Neural cell (in vitro differentiated cells): ENCODE data around the gene FPR1. TPM values are rescaled to one million over a fixed set of nuclear protein-coding genes. Genes with fewer than 3 reads are reported as not detected.
"Not testable (repeated sequence)": the region's sequence is repeated elsewhere in the genome, so short reads cannot be mapped to it uniquely, and the experiment has no call there.

ENCODE experiments used
- H2AFZ ChIP-seq: fragments of 200-600, 300-800 bp; sonication (generic), shearing (Covaris generic); 2 replicates; pipeline ENCODE4 v1.6.0; 2014; ENCODE audit warnings: low read depth, mild to moderate bottlenecking, antibody characterized with exemption, low read length, moderate library complexity
- H3F3A ChIP-seq: fragments of 200-600 bp; shearing (Covaris generic); 2 replicates; pipeline ENCODE4 v1.6.1; 2016; ENCODE audit warnings: mild to moderate bottlenecking, moderate library complexity, mixed read lengths, antibody characterized with exemption, low read length; ENCODE audit not compliant: insufficient read depth, poor library complexity, severe bottlenecking
- H3K27ac ChIP-seq: fragments of 200-600, 300-800 bp; sonication (generic), shearing (Covaris generic); 2 replicates; pipeline ENCODE4 v1.5.1; 2014; ENCODE audit warnings: mild to moderate bottlenecking, low read length, moderate library complexity
- H3K27me3 ChIP-seq: fragments of 300-800, 200-600 bp; sonication (generic), shearing (Covaris generic); 2 replicates; pipeline ENCODE4 v1.6.0; 2014; ENCODE audit warnings: mild to moderate bottlenecking, low read depth, low read length, moderate library complexity; ENCODE audit not compliant: insufficient read depth
- H3K36me3 ChIP-seq: fragments of 300-800, 200-600 bp; sonication (generic), shearing (Covaris generic); 2 replicates; pipeline ENCODE4 v1.5.1; 2014; ENCODE audit warnings: mild to moderate bottlenecking, antibody characterized with exemption, low read length, moderate library complexity; ENCODE audit not compliant: insufficient read depth
- H3K4me2 ChIP-seq: fragments of 300-800, 200-600 bp; sonication (generic), shearing (Covaris generic); 2 replicates; pipeline ENCODE4 v1.6.0; 2014; ENCODE audit warnings: mild to moderate bottlenecking, low read length
- H3K4me3 ChIP-seq: fragments of 300-800, 200-600 bp; sonication (generic), shearing (Covaris generic); 2 replicates; pipeline ENCODE4 v1.5.1; 2014; ENCODE audit warnings: mild to moderate bottlenecking, low read length, moderate library complexity
- H3K79me2 ChIP-seq: fragments of 200-600 bp; shearing (Covaris generic); replicated peaks from 2 replicates; pipeline ENCODE4 v1.6.0; 2014; ENCODE audit warnings: mild to moderate bottlenecking, low read length, moderate library complexity; ENCODE audit not compliant: insufficient read depth
- H3K9ac ChIP-seq: fragments of 300-800, 200-600 bp; sonication (generic), shearing (Covaris generic); 2 replicates; pipeline ENCODE4 v1.6.1; 2016; ENCODE audit warnings: mild to moderate bottlenecking, low read length, mixed read lengths
- H3K9me2 ChIP-seq: fragments of 200-600 bp; shearing (Covaris generic); 2 replicates; pipeline ENCODE4 v1.6.1; 2016; ENCODE audit warnings: mild to moderate bottlenecking, low read length, mixed read lengths; ENCODE audit not compliant: insufficient read depth
- H3K9me3 ChIP-seq: fragments of 200-600, 300-800 bp; sonication (generic), shearing (Covaris generic); 2 replicates; pipeline ENCODE4 v1.6.1; 2016; ENCODE audit warnings: mild to moderate bottlenecking, mixed run types, low read length, moderate library complexity, mixed read lengths
- H4K20me1 ChIP-seq: fragments of 200-600 bp; shearing (Covaris generic); 2 replicates; pipeline ENCODE4 v1.6.1; 2016; ENCODE audit warnings: mild to moderate bottlenecking, mixed run types; ENCODE audit not compliant: insufficient read depth
- EP300 ChIP-seq: fragments of 450-650 bp; conservative IDR thresholded peaks from 2 replicates; pipeline ENCODE4 v1.6.1; 2014; ENCODE audit warnings: antibody characterized with exemption, mild to moderate bottlenecking, moderate library complexity; ENCODE audit not compliant: poor library complexity, severe bottlenecking
- EZH2 ChIP-seq: fragments of 200-600, 300-800 bp; shearing (Covaris generic), sonication (generic); IDR thresholded peaks from 2 replicates; pipeline ENCODE4 v1.6.1; 2014; ENCODE audit warnings: antibody characterized with exemption, low read length, borderline replicate concordance, mild to moderate bottlenecking; ENCODE audit not compliant: insufficient read depth, poor library complexity, severe bottlenecking
- MXI1 ChIP-seq: fragments of 450-650 bp; conservative IDR thresholded peaks from 2 replicates; pipeline ENCODE4 v1.6.1; 2014; ENCODE audit warnings: antibody characterized with exemption, mild to moderate bottlenecking; ENCODE audit not compliant: poor library complexity, severe bottlenecking
- POLR2AphosphoS5 ChIP-seq: IDR thresholded peaks from 2 replicates; pipeline ENCODE4 v1.6.1; 2012
- RAD21 ChIP-seq: fragments of 450-650 bp; conservative IDR thresholded peaks from 2 replicates; pipeline ENCODE4 v1.6.1; 2014; ENCODE audit warnings: antibody characterized with exemption, mild to moderate bottlenecking, moderate library complexity
- SMC3 ChIP-seq: fragments of 450-650 bp; conservative IDR thresholded peaks from 2 replicates; pipeline ENCODE4 v1.6.1; 2014; ENCODE audit warnings: antibody characterized with exemption, mild to moderate bottlenecking, moderate library complexity; ENCODE audit not compliant: poor library complexity
- TAF1 ChIP-seq: IDR thresholded peaks from 2 replicates; pipeline ENCODE4 v1.6.1; 2012; ENCODE audit warnings: low read depth
- polyA plus RNA-seq: library from polyadenylated mRNA; depleted of rRNA; stranded (reverse); fragments of >200 nt; gene quantifications from 2 replicates; pipeline ENCODE4 v1.2.3, GENCODE V29; 2014
- TF ChIP-seq, protein P1 (sequence below): IDR thresholded peaks from 2 replicates; pipeline ENCODE4 v1.6.1; 2012; ENCODE audit warnings: borderline replicate concordance
- TF ChIP-seq, protein P2 (sequence below): fragments of 450-650 bp; IDR thresholded peaks from 2 replicates; pipeline ENCODE4 v1.5.1; 2014; ENCODE audit warnings: antibody characterized with exemption, mild to moderate bottlenecking, moderate library complexity; ENCODE audit not compliant: poor library complexity, severe bottlenecking

Gene FPR1
- polyA plus RNA-seq, 1 donor from 2014 or later: not detected

GRCh38 chr19:51740356-51740755 is 11.3 kb downstream of the FPR1 start:
- Histone ChIP-seq H3K4me3 (no peak overlapping the region), H2AFZ (no peak overlapping the region), H3K27ac (no peak overlapping the region), H4K20me1 (no peaks in the 10 kb centered on the region), H3F3A (no peaks in the 10 kb centered on the region), H3K9me3 (no peaks in the 10 kb centered on the region), H3K9me2 (no peaks in the 10 kb centered on the region), H3K79me2 (no peaks in the 10 kb centered on the region), H3K9ac (no peak overlapping the region), H3K36me3 (no peaks in the 10 kb centered on the region), H3K4me2 (no peak overlapping the region), H3K27me3 (no peaks in the 10 kb centered on the region)
- TF ChIP-seq POLR2AphosphoS5: no peak
- TF ChIP-seq, protein P1, sequence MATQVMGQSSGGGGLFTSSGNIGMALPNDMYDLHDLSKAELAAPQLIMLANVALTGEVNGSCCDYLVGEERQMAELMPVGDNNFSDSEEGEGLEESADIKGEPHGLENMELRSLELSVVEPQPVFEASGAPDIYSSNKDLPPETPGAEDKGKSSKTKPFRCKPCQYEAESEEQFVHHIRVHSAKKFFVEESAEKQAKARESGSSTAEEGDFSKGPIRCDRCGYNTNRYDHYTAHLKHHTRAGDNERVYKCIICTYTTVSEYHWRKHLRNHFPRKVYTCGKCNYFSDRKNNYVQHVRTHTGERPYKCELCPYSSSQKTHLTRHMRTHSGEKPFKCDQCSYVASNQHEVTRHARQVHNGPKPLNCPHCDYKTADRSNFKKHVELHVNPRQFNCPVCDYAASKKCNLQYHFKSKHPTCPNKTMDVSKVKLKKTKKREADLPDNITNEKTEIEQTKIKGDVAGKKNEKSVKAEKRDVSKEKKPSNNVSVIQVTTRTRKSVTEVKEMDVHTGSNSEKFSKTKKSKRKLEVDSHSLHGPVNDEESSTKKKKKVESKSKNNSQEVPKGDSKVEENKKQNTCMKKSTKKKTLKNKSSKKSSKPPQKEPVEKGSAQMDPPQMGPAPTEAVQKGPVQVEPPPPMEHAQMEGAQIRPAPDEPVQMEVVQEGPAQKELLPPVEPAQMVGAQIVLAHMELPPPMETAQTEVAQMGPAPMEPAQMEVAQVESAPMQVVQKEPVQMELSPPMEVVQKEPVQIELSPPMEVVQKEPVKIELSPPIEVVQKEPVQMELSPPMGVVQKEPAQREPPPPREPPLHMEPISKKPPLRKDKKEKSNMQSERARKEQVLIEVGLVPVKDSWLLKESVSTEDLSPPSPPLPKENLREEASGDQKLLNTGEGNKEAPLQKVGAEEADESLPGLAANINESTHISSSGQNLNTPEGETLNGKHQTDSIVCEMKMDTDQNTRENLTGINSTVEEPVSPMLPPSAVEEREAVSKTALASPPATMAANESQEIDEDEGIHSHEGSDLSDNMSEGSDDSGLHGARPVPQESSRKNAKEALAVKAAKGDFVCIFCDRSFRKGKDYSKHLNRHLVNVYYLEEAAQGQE: no peak
- no peak for TF ChIP-seq RAD21
- TF ChIP-seq TAF1: no peak
- no peak for TF ChIP-seq MXI1
- TF ChIP-seq SMC3: no peak
- TF ChIP-seq EZH2: no peak
- TF ChIP-seq EP300: no peak
- TF ChIP-seq, protein P2, sequence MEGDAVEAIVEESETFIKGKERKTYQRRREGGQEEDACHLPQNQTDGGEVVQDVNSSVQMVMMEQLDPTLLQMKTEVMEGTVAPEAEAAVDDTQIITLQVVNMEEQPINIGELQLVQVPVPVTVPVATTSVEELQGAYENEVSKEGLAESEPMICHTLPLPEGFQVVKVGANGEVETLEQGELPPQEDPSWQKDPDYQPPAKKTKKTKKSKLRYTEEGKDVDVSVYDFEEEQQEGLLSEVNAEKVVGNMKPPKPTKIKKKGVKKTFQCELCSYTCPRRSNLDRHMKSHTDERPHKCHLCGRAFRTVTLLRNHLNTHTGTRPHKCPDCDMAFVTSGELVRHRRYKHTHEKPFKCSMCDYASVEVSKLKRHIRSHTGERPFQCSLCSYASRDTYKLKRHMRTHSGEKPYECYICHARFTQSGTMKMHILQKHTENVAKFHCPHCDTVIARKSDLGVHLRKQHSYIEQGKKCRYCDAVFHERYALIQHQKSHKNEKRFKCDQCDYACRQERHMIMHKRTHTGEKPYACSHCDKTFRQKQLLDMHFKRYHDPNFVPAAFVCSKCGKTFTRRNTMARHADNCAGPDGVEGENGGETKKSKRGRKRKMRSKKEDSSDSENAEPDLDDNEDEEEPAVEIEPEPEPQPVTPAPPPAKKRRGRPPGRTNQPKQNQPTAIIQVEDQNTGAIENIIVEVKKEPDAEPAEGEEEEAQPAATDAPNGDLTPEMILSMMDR: no peak

DNA sequence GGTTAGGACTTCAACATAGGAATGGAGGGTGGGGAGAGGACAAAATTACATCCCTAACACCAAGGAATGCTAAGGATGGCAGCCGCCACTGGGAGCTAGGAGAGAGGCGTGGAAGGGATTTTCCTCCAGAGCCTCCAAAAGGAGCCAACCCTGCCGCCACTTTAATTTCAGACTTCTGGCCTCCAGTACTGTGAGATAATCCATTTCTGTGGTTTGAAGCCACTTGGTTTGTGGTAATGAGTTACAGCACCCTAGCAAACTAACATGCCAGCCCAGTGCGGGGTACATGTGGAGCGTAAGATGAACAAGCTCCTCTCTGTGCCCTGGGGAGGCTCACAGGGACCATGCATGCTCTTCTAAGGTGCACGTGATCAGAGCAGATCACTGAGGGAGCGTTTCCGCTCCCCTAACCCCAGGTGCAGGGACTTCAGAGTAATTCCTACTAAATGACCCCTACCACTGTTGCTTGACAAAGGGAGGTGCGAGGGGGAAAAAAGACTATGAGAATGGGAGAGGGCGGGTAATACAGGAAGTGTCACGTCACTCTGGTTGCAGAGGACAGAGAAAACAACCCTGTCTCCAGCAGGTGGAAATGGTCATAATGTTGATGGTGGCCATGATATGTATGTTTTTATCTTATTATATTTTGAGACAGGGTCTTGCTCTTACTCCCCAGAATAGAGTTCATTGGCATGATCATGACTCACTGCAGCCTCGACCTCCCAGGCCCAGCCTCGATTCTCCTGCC is 12.0 kb downstream of the FPR1 start:
- H3K9me2 ChIP-seq: no peaks in the 10 kb centered on the region
- H3K9me3 ChIP-seq: no peaks in the 10 kb centered on the region
- no peaks in the 10 kb centered on the region for H3K27me3 ChIP-seq
- no peak overlapping the region for H3K4me3 ChIP-seq
- TF ChIP-seq SMC3: no peak
- TF ChIP-seq RAD21: no peak
- TF ChIP-seq, protein P2: no peak
- no peak for TF ChIP-seq EZH2
- TF ChIP-seq, protein P1: no peak
- no peak for TF ChIP-seq POLR2AphosphoS5
- TF ChIP-seq EP300: no peak
- no peak for TF ChIP-seq MXI1
- TF ChIP-seq TAF1: no peak
- no peaks in the 10 kb centered on the region for H3F3A ChIP-seq
- no peak overlapping the region for H3K27ac ChIP-seq
- H4K20me1 ChIP-seq: no peaks in the 10 kb centered on the region
- no peak overlapping the region for H3K4me2 ChIP-seq
- H2AFZ ChIP-seq: no peak overlapping the region
- H3K79me2 ChIP-seq: no peaks in the 10 kb centered on the region
- no peaks in the 10 kb centered on the region for H3K36me3 ChIP-seq
- no peak overlapping the region for H3K9ac ChIP-seq

DNA sequence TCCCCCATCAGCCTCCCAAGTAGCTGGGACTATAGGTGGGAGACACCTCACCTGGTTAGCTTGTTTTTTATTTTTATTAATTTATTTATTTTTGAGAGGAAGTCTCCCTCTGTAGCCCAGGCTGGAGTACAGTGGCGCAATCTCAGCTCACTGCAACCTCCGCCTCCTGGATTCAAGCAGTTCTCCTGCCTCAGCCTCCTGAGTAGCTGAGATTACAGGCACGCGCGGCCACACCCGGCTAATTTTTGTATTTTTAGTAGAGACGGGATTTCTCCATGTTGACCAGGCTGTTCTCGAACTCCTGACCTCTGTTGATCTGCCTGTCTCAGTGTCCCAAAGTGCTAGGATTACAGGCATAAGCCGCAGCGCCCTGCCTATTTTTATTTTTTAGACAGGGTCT is 13.2 kb downstream of the FPR1 start:
- H3K27me3 ChIP-seq, H3K9me2 ChIP-seq, H3K9ac ChIP-seq, H3K79me2 ChIP-seq, H3K4me2 ChIP-seq, H2AFZ ChIP-seq, H3F3A ChIP-seq, H4K20me1 ChIP-seq, H3K27ac ChIP-seq, H3K9me3 ChIP-seq, H3K4me3 ChIP-seq, H3K36me3 ChIP-seq: not testable (repeated sequence)
